ENCODE data around the gene ZMIZ1.

ZMIZ1 gene

GRCh38 chr10:79306644-79307220 is 238.0 kb downstream of the ZMIZ1 start:
- peaks cover 84% of the 10 kb centered on the region for H3K36me3 ChIP-seq (ENCODE audit: insufficient read depth, insufficient read length, low read length)
- H3K27me3 ChIP-seq (ENCODE audit: insufficient read depth, insufficient read length) = no peaks in the 10 kb centered on the region
- TF ChIP-seq ZNF274 (IDR thresholded peaks at IDR 0.05; ENCODE audit: low read depth, low read length) (no peak), SUZ12 (IDR thresholded peaks at IDR 0.05; ENCODE audit: extremely low read depth, insufficient read depth, insufficient read length) (no peak), YY1 (IDR thresholded peaks at IDR 0.05; ENCODE audit: insufficient read depth, insufficient read length) (no peak)

GRCh38 chr10:79308016-79308415 is 239.2 kb downstream of the ZMIZ1 start:
- no peak overlapping the region for H3K9ac ChIP-seq (ENCODE audit: insufficient read length, low read depth)
- H3K36me3 ChIP-seq (ENCODE audit: insufficient read depth, insufficient read length, low read length) = peaks cover 88% of the 10 kb centered on the region
- H3K4me3 ChIP-seq (ENCODE audit: insufficient read length, low read depth) = no peak overlapping the region
- no peaks in the 10 kb centered on the region for H3K9me3 ChIP-seq (ENCODE audit: insufficient read depth, low read length)
- no peaks in the 10 kb centered on the region for H3K4me1 ChIP-seq (ENCODE audit: insufficient read depth, insufficient read length)
- no peak for TF ChIP-seq ZNF274 (IDR thresholded peaks at IDR 0.05; ENCODE audit: low read depth, low read length)
- TF ChIP-seq SUZ12 (IDR thresholded peaks at IDR 0.05; ENCODE audit: extremely low read depth, insufficient read depth, insufficient read length) = no peak
- no peak for TF ChIP-seq YY1 (IDR thresholded peaks at IDR 0.05; ENCODE audit: insufficient read depth, insufficient read length)
- no peak for DNase-seq (ENCODE audit: low read depth, low spot score)
- H3K27me3 ChIP-seq (ENCODE audit: insufficient read depth, insufficient read length) = no peaks in the 10 kb centered on the region

More at GRCh38 chr10:79306644-79307220, 238.0 kb downstream of the ZMIZ1 start:
- Histone ChIP-seq H3K4me3 (ENCODE audit: insufficient read length, low read depth) (no peak overlapping the region), H3K9me3 (ENCODE audit: insufficient read depth, low read length) (no peaks in the 10 kb centered on the region), H3K9ac (ENCODE audit: insufficient read length, low read depth) (no peak overlapping the region), H3K4me1 (ENCODE audit: insufficient read depth, insufficient read length) (no peaks in the 10 kb centered on the region)
- DNase-seq (ENCODE audit: low read depth, low spot score) = no peak

- H3K36me3 ChIP-seq (ENCODE audit: insufficient read depth, insufficient read length, low read length) = peaks cover 88% of the 10 kb centered on the region
- no peak for TF ChIP-seq ZNF274 (IDR thresholded peaks at IDR 0.05; ENCODE audit: low read depth, low read length)
- no peaks in the 10 kb centered on the region for H3K9me3 ChIP-seq (ENCODE audit: insufficient read depth, low read length)
- DNase-seq (ENCODE audit: low read depth, low spot score) = no peak
- H3K4me3 ChIP-seq (ENCODE audit: insufficient read length, low read depth) = no peak overlapping the region
- H3K9ac ChIP-seq (ENCODE audit: insufficient read length, low read depth) = no peak overlapping the region
- no peaks in the 10 kb centered on the region for H3K27me3 ChIP-seq (ENCODE audit: insufficient read depth, insufficient read length)
- no peaks in the 10 kb centered on the region for H3K4me1 ChIP-seq (ENCODE audit: insufficient read depth, insufficient read length)
These were observed 240.4 kb downstream of the ZMIZ1 start for GRCh38 chr10:79308969-79309665.

GRCh38 chr10:79310200-79310865 is 241.6 kb downstream of the ZMIZ1 start:
- Histone ChIP-seq H3K36me3 (ENCODE audit: insufficient read depth, insufficient read length, low read length) (peaks cover 87% of the 10 kb centered on the region), H3K9ac (ENCODE audit: insufficient read length, low read depth) (no peak overlapping the region), H3K4me1 (ENCODE audit: insufficient read depth, insufficient read length) (no peaks in the 10 kb centered on the region), H3K9me3 (ENCODE audit: insufficient read depth, low read length) (no peaks in the 10 kb centered on the region), H3K27me3 (ENCODE audit: insufficient read depth, insufficient read length) (no peaks in the 10 kb centered on the region), H3K4me3 (ENCODE audit: insufficient read length, low read depth) (no peak overlapping the region)
- TF ChIP-seq ZNF274 (IDR thresholded peaks at IDR 0.05; ENCODE audit: low read depth, low read length) (no peak), SUZ12 (IDR thresholded peaks at IDR 0.05; ENCODE audit: extremely low read depth, insufficient read depth, insufficient read length) (no peak), YY1 (IDR thresholded peaks at IDR 0.05; ENCODE audit: insufficient read depth, insufficient read length) (no peak)
- no peak for DNase-seq (ENCODE audit: low read depth, low spot score)

GRCh38 chr10:79310911-79311573 is 242.3 kb downstream of the ZMIZ1 start:
- H3K9ac ChIP-seq (ENCODE audit: insufficient read length, low read depth) = no peak overlapping the region
- H3K27me3 ChIP-seq (ENCODE audit: insufficient read depth, insufficient read length) = no peaks in the 10 kb centered on the region
- no peak for DNase-seq (ENCODE audit: low read depth, low spot score)
- H3K36me3 ChIP-seq (ENCODE audit: insufficient read depth, insufficient read length, low read length) = peaks cover 83% of the 10 kb centered on the region
- no peaks in the 10 kb centered on the region for H3K4me1 ChIP-seq (ENCODE audit: insufficient read depth, insufficient read length)
- no peaks in the 10 kb centered on the region for H3K9me3 ChIP-seq (ENCODE audit: insufficient read depth, low read length)
- no peak overlapping the region for H3K4me3 ChIP-seq (ENCODE audit: insufficient read length, low read depth)
- TF ChIP-seq ZNF274 (IDR thresholded peaks at IDR 0.05; ENCODE audit: low read depth, low read length) (no peak), SUZ12 (IDR thresholded peaks at IDR 0.05; ENCODE audit: extremely low read depth, insufficient read depth, insufficient read length) (no peak), YY1 (IDR thresholded peaks at IDR 0.05; ENCODE audit: insufficient read depth, insufficient read length) (no peak)

GRCh38 chr10:79311581-79312407 is 243.0 kb downstream of the ZMIZ1 start:
- DNase-seq (ENCODE audit: low read depth, low spot score) = no peak
- H3K4me3 ChIP-seq (ENCODE audit: insufficient read length, low read depth) = no peak overlapping the region
- H3K9me3 ChIP-seq (ENCODE audit: insufficient read depth, low read length) = no peaks in the 10 kb centered on the region
- H3K4me1 ChIP-seq (ENCODE audit: insufficient read depth, insufficient read length) = peaks cover 4% of the 10 kb centered on the region
- peaks cover 75% of the 10 kb centered on the region for H3K36me3 ChIP-seq (ENCODE audit: insufficient read depth, insufficient read length, low read length)
- no peaks in the 10 kb centered on the region for H3K27me3 ChIP-seq (ENCODE audit: insufficient read depth, insufficient read length)
- TF ChIP-seq ZNF274 (IDR thresholded peaks at IDR 0.05; ENCODE audit: low read depth, low read length) (no peak), YY1 (IDR thresholded peaks at IDR 0.05; ENCODE audit: insufficient read depth, insufficient read length) (no peak), SUZ12 (IDR thresholded peaks at IDR 0.05; ENCODE audit: extremely low read depth, insufficient read depth, insufficient read length) (no peak)
- H3K9ac ChIP-seq (ENCODE audit: insufficient read length, low read depth) = no peak overlapping the region

Measured in NT2/D1 (cell line).